ENCODE data around the gene VPS37B.

DNA sequence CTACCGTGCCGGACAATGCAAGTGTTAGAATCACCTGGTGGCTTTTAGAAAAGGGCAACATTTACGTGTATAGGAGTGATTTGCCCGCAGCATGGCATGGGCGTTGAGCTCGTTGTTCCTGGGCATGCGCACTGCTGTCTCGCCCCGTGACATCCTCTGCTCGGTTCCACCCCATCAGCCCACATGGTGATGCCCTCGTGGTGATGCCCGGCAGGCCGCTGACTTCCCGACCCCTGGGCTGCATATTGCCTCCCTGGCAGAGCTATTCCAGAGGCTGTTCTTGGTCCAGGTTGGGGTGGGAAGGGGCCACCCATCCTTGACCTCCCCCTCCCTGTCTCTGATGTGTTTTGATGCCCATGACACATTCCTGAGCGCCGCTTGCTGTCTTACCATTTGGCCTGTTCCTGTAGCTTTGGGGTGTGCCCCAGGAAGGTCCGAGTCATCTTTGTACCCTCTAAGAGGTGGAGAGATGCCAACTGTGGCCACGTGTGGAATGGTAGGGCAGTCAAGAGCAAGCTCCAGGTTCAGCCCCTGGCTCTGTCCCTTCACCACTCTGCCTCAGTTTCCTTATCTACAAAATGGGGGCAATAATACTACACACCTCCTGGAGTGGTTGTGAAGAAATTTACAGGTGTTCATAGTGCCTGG, 55.9 kb downstream of the VPS37B start:
- no peak for TF ChIP-seq CTCF (IDR thresholded peaks at IDR 0.05)
- no peak for TF ChIP-seq POLR2AphosphoS5 (IDR thresholded peaks at IDR 0.05)

Measured in esophagus muscularis mucosa (tissue), 3 donors.